Activated CD4-positive, CD25-positive, alpha-beta regulatory T cell treated with anti-CD3 and anti-CD28 coated beads, Interleukin-2, amount 50 U/mL, for 16 hours (primary cell): ENCODE data around the gene GRM1.

Experiments
- DNase-seq: peaks from one replicate; pipeline ENCODE4 v3.0.0-alpha.2; 2020; ENCODE audit warnings: low read depth, low spot score

Gene GRM1

GRCh38 chr6:146028851-146029572, at the start of gene GRM1:
Gene GRM1, plus strand, starts transcription at chr6:146029062. Its CDS starts 456 bp downstream, at chr6:146029518.
- DNase-seq = no peak

- DNase-seq = no peak
Observed at GRCh38 chr6:146009338-146009737, 19.5 kb upstream of the GRM1 start.

- DNase-seq = no peak
Observed at GRCh38 chr6:146014233-146014632, 14.6 kb upstream of the GRM1 start.

GRCh38 chr6:146017672-146018071, 11.2 kb upstream of the GRM1 start:
- DNase-seq = no peak

- DNase-seq = no peak
Observed at GRCh38 chr6:146026873-146027272, 2.0 kb upstream of the GRM1 start.

- no peak for DNase-seq
Observed at GRCh38 chr6:146027586-146028251, 1.1 kb upstream of the GRM1 start.

GRCh38 chr6:146028252-146028795, 538 bp upstream of the GRM1 start:
- DNase-seq = no peak

- DNase-seq = no peak
Observed at GRCh38 chr6:146029573-146030184, 817 bp downstream of the GRM1 start.

- DNase-seq = no peak
Observed at GRCh38 chr6:146032387-146032786, 3.5 kb downstream of the GRM1 start.

- no peak for DNase-seq
Observed at GRCh38 chr6:146040360-146040759, 11.5 kb downstream of the GRM1 start.

GRCh38 chr6:146041282-146041681, 12.4 kb downstream of the GRM1 start:
- DNase-seq = no peak

- DNase-seq = no peak
Observed at GRCh38 chr6:146047371-146047770, 18.5 kb downstream of the GRM1 start.

GRCh38 chr6:146050168-146050567, 21.3 kb downstream of the GRM1 start:
- DNase-seq = no peak

- DNase-seq = no peak
Observed at GRCh38 chr6:146056506-146056905, 27.6 kb downstream of the GRM1 start.

GRCh38 chr6:146065690-146066089, 36.8 kb downstream of the GRM1 start:
- DNase-seq = no peak

- DNase-seq = no peak
Observed at GRCh38 chr6:146066506-146066905, 37.6 kb downstream of the GRM1 start.

- DNase-seq = no peak
Observed at GRCh38 chr6:146071781-146072180, 42.9 kb downstream of the GRM1 start.

- DNase-seq = no peak
Observed at GRCh38 chr6:146077992-146078391, 49.1 kb downstream of the GRM1 start.

- DNase-seq = no peak
Observed at GRCh38 chr6:146087386-146087785, 58.5 kb downstream of the GRM1 start.

GRCh38 chr6:146090474-146090873, 61.6 kb downstream of the GRM1 start:
- DNase-seq = no peak

- no peak for DNase-seq
Observed at GRCh38 chr6:146092961-146093686, 64.3 kb downstream of the GRM1 start.

GRCh38 chr6:146095481-146095880, 66.6 kb downstream of the GRM1 start:
- DNase-seq = no peak
